Lower lobe of right lung (tissue), 2 donors: ENCODE measurements around the gene RYR1. TPM values are rescaled to one million over a fixed set of nuclear protein-coding genes. Genes with fewer than 3 reads are reported as not detected.
"Not testable (repeated sequence)": the region's sequence is repeated elsewhere in the genome, so short reads cannot be mapped to it uniquely, and the experiment has no call there.

Experiments
- ATAC-seq, 2 donors: fragments of 200-7000 bp; cut with Tn5 transposase; one replicate each; pipeline ENCODE4 v1.9.1; 2020 to 2022; ENCODE audit warnings: mild to moderate bottlenecking in 2 of 2, moderate library complexity in 2 of 2
- DNase-seq: peaks from one replicate; pipeline ENCODE4 v3.0.0-alpha.2; 2020
- H3K27ac ChIP-seq: fragments of 200-600 bp; one replicate; pipeline ENCODE4 v1.8.0; 2022
- H3K27me3 ChIP-seq: fragments of 200-600 bp; one replicate; pipeline ENCODE4 v1.8.0; 2022; ENCODE audit warnings: low read depth
- H3K36me3 ChIP-seq: fragments of 200-600 bp; one replicate; pipeline ENCODE4 v1.8.0; 2022; ENCODE audit warnings: mild to moderate bottlenecking
- H3K4me1 ChIP-seq: fragments of 200-600 bp; one replicate; pipeline ENCODE4 v1.8.0; 2022
- H3K4me3 ChIP-seq: fragments of 200-600 bp; one replicate; pipeline ENCODE4 v1.8.0; 2022; ENCODE audit warnings: mild to moderate bottlenecking
- H3K9me3 ChIP-seq: fragments of 200-600 bp; one replicate; pipeline ENCODE4 v1.8.0; 2022
- intact Hi-C: fragments of 100-400 bp; cut with DNase I; formaldehyde crosslinking; loops from one replicate; pipeline ENCODE4 v1.11.0; 2022
- total RNA-seq: library from RNA; stranded (reverse); fragmentation: NEBNext Ultra II Directional; extraction: Animal tissue kit (Norgen Biotek cat#: 25700); gene quantifications from one replicate; pipeline ENCODE4 v1.2.1, GENCODE V29; 2021
- TF ChIP-seq, protein P1 (sequence below): fragments of 200-600 bp; IDR thresholded peaks from one replicate; pipeline ENCODE4 v1.8.0; 2022; ENCODE audit warnings: antibody characterized with exemption, mild to moderate bottlenecking
- donor health status: DM: no; HTN: yes; CAD: no; lungs with severe emphysema.

The RYR1 gene
- total RNA-seq, 1 donor from 2014 or later, result 9.2 TPM

- Histone ChIP-seq H3K27ac (no peak overlapping the region), H3K27me3 (peaks cover 8% of the 10 kb centered on the region), H3K36me3 (no peaks in the 10 kb centered on the region), H3K4me1 (peaks cover 5% of the 10 kb centered on the region), H3K9me3 (no peaks in the 10 kb centered on the region), H3K4me3 (no peak overlapping the region)
- peak; percentile 90 for ATAC-seq
- peak; percentile 81 for DNase-seq
- intact Hi-C loops, result no loop called here
- TF ChIP-seq, protein P1, sequence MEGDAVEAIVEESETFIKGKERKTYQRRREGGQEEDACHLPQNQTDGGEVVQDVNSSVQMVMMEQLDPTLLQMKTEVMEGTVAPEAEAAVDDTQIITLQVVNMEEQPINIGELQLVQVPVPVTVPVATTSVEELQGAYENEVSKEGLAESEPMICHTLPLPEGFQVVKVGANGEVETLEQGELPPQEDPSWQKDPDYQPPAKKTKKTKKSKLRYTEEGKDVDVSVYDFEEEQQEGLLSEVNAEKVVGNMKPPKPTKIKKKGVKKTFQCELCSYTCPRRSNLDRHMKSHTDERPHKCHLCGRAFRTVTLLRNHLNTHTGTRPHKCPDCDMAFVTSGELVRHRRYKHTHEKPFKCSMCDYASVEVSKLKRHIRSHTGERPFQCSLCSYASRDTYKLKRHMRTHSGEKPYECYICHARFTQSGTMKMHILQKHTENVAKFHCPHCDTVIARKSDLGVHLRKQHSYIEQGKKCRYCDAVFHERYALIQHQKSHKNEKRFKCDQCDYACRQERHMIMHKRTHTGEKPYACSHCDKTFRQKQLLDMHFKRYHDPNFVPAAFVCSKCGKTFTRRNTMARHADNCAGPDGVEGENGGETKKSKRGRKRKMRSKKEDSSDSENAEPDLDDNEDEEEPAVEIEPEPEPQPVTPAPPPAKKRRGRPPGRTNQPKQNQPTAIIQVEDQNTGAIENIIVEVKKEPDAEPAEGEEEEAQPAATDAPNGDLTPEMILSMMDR, result peak; percentile 89
These were observed 81.5 kb downstream of the RYR1 start for GRCh38 chr19:38514812-38515633.

DNA sequence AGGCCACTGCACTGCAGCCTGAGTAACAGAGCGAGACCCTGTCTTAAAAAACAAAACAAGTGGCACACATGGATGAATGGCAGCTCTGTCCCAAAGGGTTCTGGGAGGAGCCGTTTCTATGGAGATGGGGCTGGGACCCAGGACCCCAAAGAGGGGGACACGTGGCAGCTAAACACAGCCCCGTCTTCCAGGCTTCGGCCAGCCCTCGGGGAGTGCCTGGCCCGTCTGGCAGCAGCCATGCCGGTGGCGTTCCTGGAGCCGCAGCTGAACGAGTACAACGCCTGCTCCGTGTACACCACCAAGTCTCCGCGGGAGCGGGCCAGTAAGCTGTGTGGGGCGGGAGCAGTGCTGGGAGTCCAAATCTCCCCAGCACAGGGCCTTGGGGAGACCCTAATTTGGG, 82.4 kb downstream of the RYR1 start:
- Histone ChIP-seq H3K27me3 (peaks cover 8% of the 10 kb centered on the region), H3K27ac (no peak overlapping the region), H3K36me3 (no peaks in the 10 kb centered on the region), H3K4me1 (peaks cover 5% of the 10 kb centered on the region), H3K4me3 (no peak overlapping the region), H3K9me3 (no peaks in the 10 kb centered on the region)
- TF ChIP-seq, protein P1, result no peak
- DNase-seq (no peak), ATAC-seq (no peak)
- intact Hi-C loops, result no loop called here

DNA sequence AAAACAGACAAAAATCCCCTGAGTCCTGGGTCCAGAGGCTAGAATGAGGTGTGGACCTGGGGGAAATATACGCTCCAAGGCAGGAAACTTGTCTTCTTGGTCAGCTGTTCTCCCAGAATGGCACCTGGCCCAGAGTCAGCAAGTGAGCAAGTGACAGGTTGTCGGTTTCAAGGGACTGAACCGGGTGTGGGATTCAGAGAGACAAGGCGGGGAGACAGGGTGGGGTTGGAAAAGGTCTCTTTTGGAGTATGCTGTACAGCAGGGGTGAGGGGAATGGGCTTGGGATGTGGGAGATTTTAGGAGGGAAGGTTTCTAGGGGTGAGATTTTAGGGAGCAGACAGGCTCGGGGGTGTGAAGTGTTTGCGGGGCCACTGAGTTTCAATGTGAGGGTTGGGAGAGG, 83.3 kb downstream of the RYR1 start:
- Histone ChIP-seq H3K27ac (no peak overlapping the region), H3K4me3 (no peak overlapping the region), H3K9me3 (no peaks in the 10 kb centered on the region), H3K36me3 (no peaks in the 10 kb centered on the region), H3K4me1 (peaks cover 5% of the 10 kb centered on the region), H3K27me3 (peaks cover 8% of the 10 kb centered on the region)
- intact Hi-C loops, result no loop called here
- no peak for DNase-seq
- TF ChIP-seq, protein P1, result no peak
- ATAC-seq, result no peak

GRCh38 chr19:38517321-38517720, 83.8 kb downstream of the RYR1 start:
- TF ChIP-seq, protein P1, result no peak
- intact Hi-C loops, result no loop called here
- Histone ChIP-seq H3K4me1 (peaks cover 5% of the 10 kb centered on the region), H3K4me3 (no peak overlapping the region), H3K9me3 (no peaks in the 10 kb centered on the region), H3K27me3 (peaks cover 8% of the 10 kb centered on the region), H3K27ac (no peak overlapping the region), H3K36me3 (no peaks in the 10 kb centered on the region)
- DNase-seq, result peak; percentile 38
- ATAC-seq, result no peak

- H3K27ac ChIP-seq, H3K9me3 ChIP-seq, H3K4me3 ChIP-seq, H3K4me1 ChIP-seq, H3K36me3 ChIP-seq, H3K27me3 ChIP-seq, DNase-seq, intact Hi-C loops, ATAC-seq: not testable (repeated sequence)
These were observed 84.5 kb downstream of the RYR1 start for GRCh38 chr19:38517980-38518379.

GRCh38 chr19:38519168-38519567, 85.7 kb downstream of the RYR1 start:
- H3K36me3 ChIP-seq, result no peaks in the 10 kb centered on the region
- DNase-seq (peak; percentile 41), ATAC-seq (no peak)
- H3K27me3 ChIP-seq, result peaks cover 6% of the 10 kb centered on the region
- intact Hi-C loops, result no loop called here
- no peaks in the 10 kb centered on the region for H3K9me3 ChIP-seq
- no peak overlapping the region for H3K4me3 ChIP-seq
- no peak overlapping the region for H3K27ac ChIP-seq
- peaks cover 5% of the 10 kb centered on the region for H3K4me1 ChIP-seq
- TF ChIP-seq, protein P1, result no peak
